H1 (cell line): ENCODE data around the gene TOM1L2. TPM values are rescaled to one million over a fixed set of nuclear protein-coding genes. Genes with fewer than 3 reads are reported as not detected.

Source experiments
- CTCF ChIA-PET: fragments of 300-600 bp; sonication (Branson Sonifier 250); formaldehyde crosslinking; loops from one replicate; lab custom pipeline; 2021; ENCODE audit not compliant: partially characterized antibody; lab: Charles Lee
- POLR2A ChIA-PET: fragments of 300-600 bp; sonication (Branson Sonifier 250); formaldehyde crosslinking; loops from one replicate; lab custom pipeline; 2021; ENCODE audit warnings: inconsistent platforms; ENCODE audit not compliant: partially characterized antibody; lab: Charles Lee
- DNase-seq, 2 experiments: peaks; one replicate each; pipeline versions ENCODE4 v3.0.0 to v3.0.0-alpha.2; 2010 to 2022; ENCODE audit warnings: low spot score in 2 of 2, low read depth in 1 of 2, mixed read lengths in 1 of 2
- FAIRE-seq: peaks from 2 replicates; lab custom pipeline; 2011; peaks lifted over from hg19 to GRCh38; lab: Jason Lieb, UNC
- H2AFZ ChIP-seq: 2 replicates; pipeline ENCODE4 v1.8.1; 2012; ENCODE audit warnings: low read length, inconsistent platforms
- H2AK5ac ChIP-seq: 2 replicates; pipeline ENCODE4 v1.6.1; 2013; ENCODE audit warnings: low read depth, low read length
- H2BK120ac ChIP-seq: replicated peaks from 2 replicates; pipeline ENCODE3; 2013; ENCODE audit warnings: low read depth, low read length, inconsistent platforms
- H2BK12ac ChIP-seq: 2 replicates; pipeline ENCODE4 v1.6.1; 2013; ENCODE audit warnings: low read depth, low read length
- H2BK15ac ChIP-seq: 2 replicates; pipeline ENCODE4 v1.6.1; 2013; ENCODE audit warnings: low read length
- H2BK20ac ChIP-seq: 2 replicates; pipeline ENCODE4 v1.6.1; 2013; ENCODE audit warnings: low read length
- H2BK5ac ChIP-seq: 2 replicates; pipeline ENCODE4 v1.6.1; 2013; ENCODE audit warnings: low read depth, low read length
- H3K14ac ChIP-seq: 2 replicates; pipeline ENCODE4 v1.6.1; 2013; ENCODE audit warnings: inconsistent platforms; ENCODE audit not compliant: insufficient read length
- H3K18ac ChIP-seq: 2 replicates; pipeline ENCODE4 v1.6.1; 2013; ENCODE audit warnings: low read length; ENCODE audit errors: extremely low read depth
- H3K23ac ChIP-seq: 2 replicates; pipeline ENCODE4 v1.6.1; 2013; ENCODE audit warnings: inconsistent platforms; ENCODE audit not compliant: insufficient read length
- H3K23me2 ChIP-seq: 2 replicates; pipeline ENCODE4 v1.6.1; 2013; ENCODE audit warnings: low read depth, low read length
- H3K27ac ChIP-seq: 2 replicates; pipeline ENCODE4 v1.6.1; 2011; ENCODE audit warnings: low read depth, low read length, inconsistent platforms
- H3K27me3 ChIP-seq, 4 experiments: replicated peaks in 1 of 4; 1 replicate in 1 of 4; 2 replicates in 3 of 4; pipeline versions ENCODE4 v1.6.1 to v1.8.1; 2011 to 2013; ENCODE audit warnings: low read length in 3 of 4, mild to moderate bottlenecking in 3 of 4, inconsistent platforms in 2 of 4, mixed read lengths in 2 of 4, moderate library complexity in 1 of 4; ENCODE audit not compliant: control insufficient read depth in 3 of 4, insufficient read depth in 3 of 4; ENCODE audit errors: extremely low read depth in 1 of 4
- H3K36me3 ChIP-seq, 4 experiments: 2 replicates each; pipeline versions ENCODE4 v1.6.1 to v1.8.1; 2011 to 2013; ENCODE audit warnings: mild to moderate bottlenecking in 4 of 4, low read length in 3 of 4, moderate library complexity in 2 of 4, control low read depth in 1 of 4, inconsistent platforms in 1 of 4; ENCODE audit not compliant: insufficient read depth in 4 of 4, control insufficient read depth in 2 of 4
- H3K4ac ChIP-seq: replicated peaks from 2 replicates; pipeline ENCODE3; 2013; ENCODE audit warnings: low read length, low read depth, mixed read lengths, inconsistent platforms; ENCODE audit not compliant: insufficient read length
- H3K4me1 ChIP-seq, 4 experiments: replicated peaks in 1 of 4; 1 replicate in 1 of 4; 2 replicates in 3 of 4; pipeline versions ENCODE4 v1.6.1 to v1.8.1; 2011 to 2013; ENCODE audit warnings: low read length in 3 of 4, inconsistent platforms in 2 of 4, mixed read lengths in 1 of 4; ENCODE audit not compliant: insufficient read depth in 4 of 4, control insufficient read depth in 3 of 4
- H3K4me2 ChIP-seq, 2 experiments: 2 replicates each; pipeline versions ENCODE4 v1.6.1 to v1.8.1; 2011 to 2013; ENCODE audit warnings: low read depth in 2 of 2, low read length in 2 of 2, control low read depth in 1 of 2, inconsistent platforms in 1 of 2, mild to moderate bottlenecking in 1 of 2; ENCODE audit not compliant: insufficient read depth in 1 of 2
- H3K4me3 ChIP-seq, 4 experiments: fragments of 200-600, 300-600 bp in 1 of 4; sonication (generic), shearing (Covaris generic), sonication (Bioruptor Twin) in 1 of 4; 2 replicates each; pipeline versions ENCODE4 v1.5.1 to v1.8.1; 2011 to 2016; ENCODE audit warnings: low read length in 4 of 4, low read depth in 3 of 4, control low read depth in 2 of 4, inconsistent platforms in 2 of 4, mild to moderate bottlenecking in 2 of 4, mixed read lengths in 1 of 4, moderate library complexity in 1 of 4; ENCODE audit not compliant: insufficient read depth in 2 of 4; ENCODE audit errors: extremely low read depth in 1 of 4
- H3K56ac ChIP-seq: replicated peaks from 2 replicates; pipeline ENCODE3; 2013; ENCODE audit warnings: low read depth, mild to moderate bottlenecking, mixed read lengths, low read length, inconsistent platforms; ENCODE audit not compliant: insufficient read length
- H3K79me1 ChIP-seq: 2 replicates; pipeline ENCODE4 v1.6.1; 2013; ENCODE audit warnings: low read depth, low read length, control low read depth
- H3K79me2 ChIP-seq, 2 experiments: 2 replicates each; pipeline versions ENCODE4 v1.6.1 to v1.8.1; 2012 to 2013; ENCODE audit warnings: low read length in 2 of 2, mild to moderate bottlenecking in 2 of 2, inconsistent platforms in 1 of 2; ENCODE audit not compliant: insufficient read depth in 2 of 2, control insufficient read depth in 1 of 2
- H3K9ac ChIP-seq, 4 experiments: replicated peaks in 1 of 4; 1 replicate in 1 of 4; 2 replicates in 3 of 4; pipeline versions ENCODE4 v1.6.1 to v1.8.1; 2011 to 2013; ENCODE audit warnings: low read depth in 3 of 4, low read length in 3 of 4, control low read depth in 2 of 4, mild to moderate bottlenecking in 2 of 4, moderate library complexity in 2 of 4, inconsistent platforms in 1 of 4; ENCODE audit errors: extremely low read depth in 1 of 4
- H3K9me3 ChIP-seq, 2 experiments: 2 replicates each; pipeline versions ENCODE4 v1.6.1 to v1.8.1; 2012 to 2013; ENCODE audit warnings: mild to moderate bottlenecking in 2 of 2, moderate library complexity in 2 of 2, control low read depth in 1 of 2, inconsistent platforms in 1 of 2, low read depth in 1 of 2, low read length in 1 of 2, mixed read lengths in 1 of 2; ENCODE audit not compliant: insufficient read depth in 2 of 2
- H4K20me1 ChIP-seq, 2 experiments: replicated peaks in 1 of 2; 2 replicates each; pipeline versions ENCODE3 to v1.8.1; 2011 to 2013; ENCODE audit warnings: inconsistent platforms in 2 of 2, low read length in 2 of 2, mild to moderate bottlenecking in 1 of 2; ENCODE audit not compliant: insufficient read depth in 2 of 2, control insufficient read depth in 1 of 2
- H4K5ac ChIP-seq: 2 replicates; pipeline ENCODE4 v1.6.1; 2013; ENCODE audit warnings: low read length, low read depth, mixed read lengths, inconsistent platforms; ENCODE audit not compliant: insufficient read length
- H4K8ac ChIP-seq: 2 replicates; pipeline ENCODE4 v1.8.0; 2013; ENCODE audit warnings: mild to moderate bottlenecking, moderate library complexity, low read length, inconsistent platforms; ENCODE audit not compliant: insufficient read depth; ENCODE audit errors: extremely low read depth
- H4K91ac ChIP-seq: replicated peaks from 2 replicates; pipeline ENCODE3; 2013; ENCODE audit warnings: low read length, mixed read lengths, inconsistent platforms; ENCODE audit not compliant: insufficient read length
- CHD2 ChIP-seq: IDR thresholded peaks from 2 replicates; pipeline ENCODE4 v1.6.1; 2012; ENCODE audit warnings: low read length, improper control_type of control experiment
- CTBP2 ChIP-seq: IDR thresholded peaks from 2 replicates; pipeline ENCODE4 v1.7.0; 2011; ENCODE audit warnings: borderline replicate concordance, mild to moderate bottlenecking, moderate library complexity, mixed read lengths, low read length; ENCODE audit not compliant: insufficient read depth, insufficient read length
- EZH2 ChIP-seq: fragments of 200-600 bp; sonication (generic); IDR thresholded peaks from 2 replicates; pipeline ENCODE4 v1.7.1; 2012; ENCODE audit warnings: low read depth, mild to moderate bottlenecking, moderate library complexity, low read length, inconsistent platforms; ENCODE audit not compliant: severe bottlenecking
- GABPA ChIP-seq: IDR thresholded peaks from 2 replicates; pipeline ENCODE4 v1.6.1; 2011; ENCODE audit warnings: mild to moderate bottlenecking, low read length, moderate library complexity, borderline replicate concordance; ENCODE audit not compliant: insufficient read depth
- HDAC2 ChIP-seq, 2 experiments: fragments of 300-600 bp in 1 of 2; sonication (generic) in 1 of 2; IDR thresholded peaks; 2 replicates each; pipeline ENCODE4 v1.6.1; 2011 to 2012; ENCODE audit warnings: low read depth in 2 of 2, low read length in 2 of 2, mild to moderate bottlenecking in 2 of 2, moderate library complexity in 2 of 2, borderline replicate concordance in 1 of 2, inconsistent platforms in 1 of 2
- KDM1A ChIP-seq: fragments of 200-600, 300-600 bp; sonication (generic); IDR thresholded peaks from 2 replicates; pipeline ENCODE4 v1.7.1; 2016; ENCODE audit warnings: mild to moderate bottlenecking, low read length, borderline replicate concordance
- RBBP5 ChIP-seq: IDR thresholded peaks from 2 replicates; pipeline ENCODE4 v1.7.1; 2012; ENCODE audit warnings: low read depth, mild to moderate bottlenecking, inconsistent platforms, low read length, moderate library complexity, borderline replicate concordance
- TAF1 ChIP-seq: IDR thresholded peaks from 2 replicates; pipeline ENCODE4 v1.6.1; 2011; ENCODE audit warnings: mild to moderate bottlenecking, low read depth, low read length
- WGBS, 2 experiments: shearing (Covaris generic) in 1 of 2; methylation state at CpG; one replicate each; pipeline versions ENCODE4 v1.1.6 to v1.1.7; 2013 to 2015; ENCODE audit warnings: low lambda C conversion rate in 2 of 2, mixed read lengths in 2 of 2, inconsistent platforms in 1 of 2, low coverage in 1 of 2, missing lambda C conversion rate in 1 of 2; ENCODE audit not compliant: insufficient replicate concordance in 2 of 2, insufficient coverage in 1 of 2, insufficient read length in 1 of 2; ENCODE audit errors: extremely low coverage in 1 of 2, missing lambda C conversion rate in 1 of 2; 5-methylcytosine and 5-hydroxymethylcytosine counted together
- polyA plus RNA-seq, 7 experiments: library from polyadenylated mRNA; depleted of rRNA in 3 of 7; stranded (reverse) in 5 of 7; unstranded in 2 of 7; fragments of >200 nt in 5 of 7; fragments of 200-250 nt in 2 of 7; gene quantifications; 1 replicate in 5 of 7; 2 replicates in 1 of 7; 4 replicates in 1 of 7; pipeline versions ENCODE4 v1.2.1 to v1.2.3, GENCODE V29; 2011 to 2013; ENCODE audit warnings: missing spikeins in 2 of 7, mixed read lengths in 2 of 7
- total RNA-seq: library from RNA; stranded (reverse); fragmentation: NEBNext Ultra II Directional; extraction: Animal tissue kit (Norgen Biotek cat#: 25700); gene quantifications from 2 replicates; pipeline ENCODE4 v1.2.1, GENCODE V29; 2021
- TF ChIP-seq, protein P1 (sequence below): IDR thresholded peaks from 2 replicates; pipeline ENCODE4 v1.6.1; 2011; ENCODE audit warnings: low read length, improper control_type of control experiment
- TF ChIP-seq, protein P2 (sequence below): IDR thresholded peaks from 2 replicates; pipeline ENCODE4 v1.6.1; 2012; ENCODE audit warnings: inconsistent platforms

Gene TOM1L2
- total and polyA plus RNA-seq, 2 of the 8 experiments (the other 6 are each of a cell fraction or from before 2014, with no cell fraction given): 2.0 to 3.4 TPM

GRCh38 chr17:17940441-17940911 is 31.7 kb downstream of the TOM1L2 start:
- Histone ChIP-seq H3K4me1 (peaks cover 3 to 16% (median 12%) of the 10 kb centered on the region in 4 experiments), H4K5ac (no peak overlapping the region), H3K14ac (no peak overlapping the region), H2AFZ (no peak overlapping the region), H3K4me2 (no peak overlapping the region), H3K4me3 (no peak overlapping the region), H2BK5ac (no peak overlapping the region), H3K56ac (no peak overlapping the region), H2BK120ac (no peak overlapping the region), H3K36me3 (no peaks in the 10 kb centered on the region), H3K27ac (no peak overlapping the region), H2BK20ac (no peak overlapping the region), H2BK12ac (no peak overlapping the region), H3K27me3 (no peaks in the 10 kb centered on the region), H3K23ac (no peak overlapping the region), H3K9me3 (no peaks in the 10 kb centered on the region), H4K91ac (no peak overlapping the region), H3K23me2 (no peaks in the 10 kb centered on the region), H2BK15ac (no peak overlapping the region), H3K18ac (no peak overlapping the region), H3K79me2 (no peaks in the 10 kb centered on the region), H3K4ac (no peak overlapping the region), H4K20me1 (no peaks in the 10 kb centered on the region), H3K9ac (no peak overlapping the region), H2AK5ac (no peak overlapping the region), H3K79me1 (no peaks in the 10 kb centered on the region), H4K8ac (no peak overlapping the region)
- POLR2A ChIA-PET: interaction anchor here (1.1 to 1.3 kb wide), 2 partner anchors 8 to 104 kb away, joined by 3 to 4 read pairs; partner anchors contain the start of gene SREBF1
- CTCF ChIA-PET: interaction anchor here (0.6 to 2.0 kb wide), 8 partner anchors 8 to 261 kb away, joined by 3 to 6 read pairs (median 4); partner anchors contain the start of genes DRC3 and TOM1L2
- WGBS, 2 experiments: 92% methylated on average over 3 of the region's 3 CpGs; no CpG with 5 or more reads in 1 of the 2 experiments
- DNase-seq: no peak
- TF ChIP-seq GABPA: no peak
- TF ChIP-seq CHD2: no peak
- no peak for TF ChIP-seq HDAC2 (IDR thresholded peaks at IDR 0.05; ENCODE audit: borderline replicate concordance in 1 of 2, low read depth in 2 of 2, low read length in 2 of 2)
- no peak for TF ChIP-seq RBBP5
- no peak for TF ChIP-seq CTBP2
- TF ChIP-seq, protein P1, sequence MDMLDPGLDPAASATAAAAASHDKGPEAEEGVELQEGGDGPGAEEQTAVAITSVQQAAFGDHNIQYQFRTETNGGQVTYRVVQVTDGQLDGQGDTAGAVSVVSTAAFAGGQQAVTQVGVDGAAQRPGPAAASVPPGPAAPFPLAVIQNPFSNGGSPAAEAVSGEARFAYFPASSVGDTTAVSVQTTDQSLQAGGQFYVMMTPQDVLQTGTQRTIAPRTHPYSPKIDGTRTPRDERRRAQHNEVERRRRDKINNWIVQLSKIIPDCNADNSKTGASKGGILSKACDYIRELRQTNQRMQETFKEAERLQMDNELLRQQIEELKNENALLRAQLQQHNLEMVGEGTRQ: no peak
- TF ChIP-seq, protein P2, sequence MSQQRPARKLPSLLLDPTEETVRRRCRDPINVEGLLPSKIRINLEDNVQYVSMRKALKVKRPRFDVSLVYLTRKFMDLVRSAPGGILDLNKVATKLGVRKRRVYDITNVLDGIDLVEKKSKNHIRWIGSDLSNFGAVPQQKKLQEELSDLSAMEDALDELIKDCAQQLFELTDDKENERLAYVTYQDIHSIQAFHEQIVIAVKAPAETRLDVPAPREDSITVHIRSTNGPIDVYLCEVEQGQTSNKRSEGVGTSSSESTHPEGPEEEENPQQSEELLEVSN: no peak
- TF ChIP-seq TAF1: no peak
- no peak for TF ChIP-seq EZH2
- no peak for TF ChIP-seq KDM1A
- no peak for FAIRE-seq
